NB4 (cell line): Measurements from ENCODE around the gene MCUR1.

Experiments used
- DNase-seq: peaks from one replicate; pipeline ENCODE4 v3.0.0; 2010; ENCODE audit warnings: low read depth
- H3K4me3 ChIP-seq: one replicate; pipeline ENCODE4 v1.5.1; 2011; ENCODE audit warnings: mild to moderate bottlenecking, low read depth, low read length, moderate library complexity
- CTCF ChIP-seq: IDR thresholded peaks from one replicate; pipeline ENCODE4 v1.5.1; 2012; ENCODE audit warnings: low read depth, low read length
- MAX ChIP-seq: IDR thresholded peaks from 2 replicates; pipeline ENCODE4 v1.6.1; 2011; ENCODE audit warnings: low read depth, low read length
- MYC ChIP-seq: IDR thresholded peaks from 2 replicates; pipeline ENCODE4 v1.6.1; 2011; ENCODE audit warnings: low read depth, low read length
- POLR2A ChIP-seq: IDR thresholded peaks from 2 replicates; pipeline ENCODE4 v1.6.1; 2011; ENCODE audit warnings: mild to moderate bottlenecking; ENCODE audit not compliant: insufficient read length; ENCODE audit errors: extremely low read depth

MCUR1 gene

GRCh38 chr6:13762611-13763441 is 51.5 kb downstream of the MCUR1 start:
- TF ChIP-seq MYC = peak; percentile 58
- TF ChIP-seq CTCF = no peak
- TF ChIP-seq MAX = peak; percentile 66
- TF ChIP-seq POLR2A = no peak
- peak; percentile 96 for DNase-seq
- H3K4me3 ChIP-seq = peak overlapping the region; percentile 33

GRCh38 chr6:13761361-13762036 is 52.9 kb downstream of the MCUR1 start:
- TF ChIP-seq MYC (no peak), POLR2A (no peak), CTCF (no peak), MAX (no peak)
- DNase-seq = no peak
- no peak overlapping the region for H3K4me3 ChIP-seq

GRCh38 chr6:13760307-13761304 is 53.8 kb downstream of the MCUR1 start:
- H3K4me3 ChIP-seq = no peak overlapping the region
- peak; percentile 40 for DNase-seq
- TF ChIP-seq MAX = no peak
- no peak for TF ChIP-seq MYC
- TF ChIP-seq CTCF = no peak
- no peak for TF ChIP-seq POLR2A

- H3K4me3 ChIP-seq = no peak overlapping the region
- no peak for DNase-seq
- TF ChIP-seq CTCF (no peak), POLR2A (no peak), MAX (no peak), MYC (no peak)
These were observed 55.3 kb downstream of the MCUR1 start for GRCh38 chr6:13759025-13759424.

GRCh38 chr6:13754644-13755043 is 59.7 kb downstream of the MCUR1 start:
- no peak for TF ChIP-seq POLR2A
- DNase-seq = no peak
- H3K4me3 ChIP-seq = no peak overlapping the region
